SK-N-SH (cell line): ENCODE results near the gene ITGAV. TPM values are rescaled to one million over a fixed set of nuclear protein-coding genes. Genes with fewer than 3 reads are reported as not detected.

Experiments
- ELF1 ChIP-seq: IDR thresholded peaks from 2 replicates; pipeline ENCODE4 v1.4.0; 2012
- EP300 ChIP-seq, 2 experiments: IDR thresholded peaks; 2 replicates each; pipeline versions ENCODE4 v1.4.0 to v1.6.1; 2012; ENCODE audit warnings: borderline replicate concordance in 1 of 2, low read depth in 1 of 2, low read length in 1 of 2
- FOSL2 ChIP-seq: IDR thresholded peaks from 2 replicates; pipeline ENCODE4 v1.4.0; 2012; ENCODE audit warnings: low read depth, mild to moderate bottlenecking, moderate library complexity, borderline replicate concordance
- FOXJ3 ChIP-seq: sonication (generic); formaldehyde crosslinking; IDR thresholded peaks from 2 replicates; pipeline ENCODE4 v1.5.1; 2020; ENCODE audit warnings: mild to moderate bottlenecking, missing genetic modification reagents
- FOXM1 ChIP-seq: IDR thresholded peaks from 2 replicates; pipeline ENCODE4 v1.4.0; 2012; ENCODE audit warnings: low read depth, mild to moderate bottlenecking
- GATA2 ChIP-seq: sonication (generic); formaldehyde crosslinking; IDR thresholded peaks from 2 replicates; pipeline ENCODE4 v1.5.0; 2020; ENCODE audit warnings: mild to moderate bottlenecking, missing genetic modification reagents
- JUND ChIP-seq: IDR thresholded peaks from 2 replicates; pipeline ENCODE4 v1.4.0; 2012
- MEF2A ChIP-seq: IDR thresholded peaks from 2 replicates; pipeline ENCODE4 v1.4.0; 2012; ENCODE audit warnings: low read depth, borderline replicate concordance
- MXI1 ChIP-seq: IDR thresholded peaks from 2 replicates; pipeline ENCODE4 v1.6.1; 2012; ENCODE audit warnings: mild to moderate bottlenecking, low read depth, low read length, improper control_type of control experiment
- NFIC ChIP-seq: IDR thresholded peaks from 2 replicates; pipeline ENCODE4 v1.4.0; 2012; ENCODE audit warnings: borderline replicate concordance
- POLR2AphosphoS5 ChIP-seq: IDR thresholded peaks from 2 replicates; pipeline ENCODE4 v1.6.1; 2012; ENCODE audit warnings: low read depth, low read length
- RCOR1 ChIP-seq: fragments of 150-350 bp; IDR thresholded peaks from 2 replicates; pipeline ENCODE4 v1.6.1; 2017; ENCODE audit warnings: antibody characterized with exemption, low read length
- RFX5 ChIP-seq: IDR thresholded peaks from 2 replicates; pipeline ENCODE4 v1.6.1; 2012; ENCODE audit warnings: mild to moderate bottlenecking, improper control_type of control experiment, low read length
- RXRA ChIP-seq: IDR thresholded peaks from 2 replicates; pipeline ENCODE4 v1.4.0; 2012; ENCODE audit warnings: low read depth, mild to moderate bottlenecking, borderline replicate concordance
- SIN3A ChIP-seq: IDR thresholded peaks from 2 replicates; pipeline ENCODE4 v1.6.1; 2012; ENCODE audit warnings: low read depth, mild to moderate bottlenecking, low read length, moderate library complexity, borderline replicate concordance
- TAF1 ChIP-seq: IDR thresholded peaks from 2 replicates; pipeline ENCODE4 v1.6.1; 2012; ENCODE audit warnings: low read depth, mild to moderate bottlenecking, low read length, moderate library complexity, borderline replicate concordance
- TCF12 ChIP-seq: IDR thresholded peaks from 2 replicates; pipeline ENCODE4 v1.4.0; 2012
- YY1 ChIP-seq: IDR thresholded peaks from 2 replicates; pipeline ENCODE4 v1.4.0; 2012; ENCODE audit warnings: low read depth, mild to moderate bottlenecking
- polyA plus RNA-seq, 3 experiments: library from polyadenylated mRNA; depleted of rRNA; stranded (reverse); fragments of >200 nt; gene quantifications; 2 replicates each; pipeline ENCODE4 v1.2.3, GENCODE V29; 2012
- TF ChIP-seq, protein P1 (sequence below): IDR thresholded peaks from 2 replicates; pipeline ENCODE4 v1.4.0; 2012; ENCODE audit warnings: low read depth, borderline replicate concordance
- TF ChIP-seq, protein P2 (sequence below): fragments of 150-350 bp; IDR thresholded peaks from 2 replicates; pipeline ENCODE4 v1.6.1; 2017; ENCODE audit warnings: antibody characterized with exemption, low read length, low read depth, borderline replicate concordance
- TF ChIP-seq, protein P3 (sequence below): IDR thresholded peaks from 2 replicates; pipeline ENCODE4; 2012
- TF ChIP-seq, protein P4 (sequence below): IDR thresholded peaks from 2 replicates; pipeline ENCODE4 v1.4.0; 2012; ENCODE audit warnings: low read depth, borderline replicate concordance

The ITGAV gene
- polyA plus RNA-seq, 1 of the 3 experiments (the other 2 are of a cell fraction): 24.3 TPM

DNA sequence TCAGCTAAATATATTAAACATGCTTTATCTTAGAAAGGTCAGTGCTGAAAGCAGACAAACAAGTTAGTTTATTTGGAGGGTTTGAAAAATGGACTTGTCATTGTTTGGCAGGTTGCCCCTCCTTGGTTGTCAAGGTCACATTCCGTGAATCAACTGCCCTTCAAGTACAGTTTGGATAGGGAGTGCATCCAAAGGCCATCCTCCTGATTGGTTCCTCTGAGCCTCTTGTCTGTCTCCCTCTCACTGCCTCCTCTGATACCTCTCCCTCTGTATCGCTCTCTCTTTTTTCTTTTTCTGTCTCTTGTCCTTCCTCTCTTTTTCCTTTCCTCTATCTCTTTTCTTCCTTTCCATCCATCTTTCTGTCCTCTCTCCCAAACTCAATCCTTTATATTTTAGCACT is 5.4 kb downstream of the ITGAV start (continued):
- TF ChIP-seq ELF1 (no peak), FOXM1 (no peak), MEF2A (no peak), SIN3A (no peak), NFIC (peak; percentile 66), FOSL2 (no peak), GATA2 (CRISPR knock-in tag) (no peak), MXI1 (no peak), FOXJ3 (CRISPR knock-in tag) (no peak), TAF1 (no peak), EP300 (IDR thresholded peaks at IDR 0.05; ENCODE audit: borderline replicate concordance in 1 of 2, low read depth in 1 of 2, low read length in 1 of 2) (0 out of 4 replicates have a peak, but pooled peaks of 1 of the 2 experiments have one; percentile 14), YY1 (no peak), POLR2AphosphoS5 (no peak), TCF12 (peak; percentile 37; the same call in 1 of the 2 replicates), RCOR1 (no peak), JUND (no peak), RFX5 (no peak), RXRA (peak; percentile 61; the same call in 1 of the 2 replicates)
- TF ChIP-seq, protein P1, sequence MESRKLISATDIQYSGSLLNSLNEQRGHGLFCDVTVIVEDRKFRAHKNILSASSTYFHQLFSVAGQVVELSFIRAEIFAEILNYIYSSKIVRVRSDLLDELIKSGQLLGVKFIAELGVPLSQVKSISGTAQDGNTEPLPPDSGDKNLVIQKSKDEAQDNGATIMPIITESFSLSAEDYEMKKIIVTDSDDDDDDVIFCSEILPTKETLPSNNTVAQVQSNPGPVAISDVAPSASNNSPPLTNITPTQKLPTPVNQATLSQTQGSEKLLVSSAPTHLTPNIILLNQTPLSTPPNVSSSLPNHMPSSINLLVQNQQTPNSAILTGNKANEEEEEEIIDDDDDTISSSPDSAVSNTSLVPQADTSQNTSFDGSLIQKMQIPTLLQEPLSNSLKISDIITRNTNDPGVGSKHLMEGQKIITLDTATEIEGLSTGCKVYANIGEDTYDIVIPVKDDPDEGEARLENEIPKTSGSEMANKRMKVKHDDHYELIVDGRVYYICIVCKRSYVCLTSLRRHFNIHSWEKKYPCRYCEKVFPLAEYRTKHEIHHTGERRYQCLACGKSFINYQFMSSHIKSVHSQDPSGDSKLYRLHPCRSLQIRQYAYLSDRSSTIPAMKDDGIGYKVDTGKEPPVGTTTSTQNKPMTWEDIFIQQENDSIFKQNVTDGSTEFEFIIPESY: no peak
- TF ChIP-seq, protein P2, sequence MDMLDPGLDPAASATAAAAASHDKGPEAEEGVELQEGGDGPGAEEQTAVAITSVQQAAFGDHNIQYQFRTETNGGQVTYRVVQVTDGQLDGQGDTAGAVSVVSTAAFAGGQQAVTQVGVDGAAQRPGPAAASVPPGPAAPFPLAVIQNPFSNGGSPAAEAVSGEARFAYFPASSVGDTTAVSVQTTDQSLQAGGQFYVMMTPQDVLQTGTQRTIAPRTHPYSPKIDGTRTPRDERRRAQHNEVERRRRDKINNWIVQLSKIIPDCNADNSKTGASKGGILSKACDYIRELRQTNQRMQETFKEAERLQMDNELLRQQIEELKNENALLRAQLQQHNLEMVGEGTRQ: no peak
- TF ChIP-seq, protein P3, sequence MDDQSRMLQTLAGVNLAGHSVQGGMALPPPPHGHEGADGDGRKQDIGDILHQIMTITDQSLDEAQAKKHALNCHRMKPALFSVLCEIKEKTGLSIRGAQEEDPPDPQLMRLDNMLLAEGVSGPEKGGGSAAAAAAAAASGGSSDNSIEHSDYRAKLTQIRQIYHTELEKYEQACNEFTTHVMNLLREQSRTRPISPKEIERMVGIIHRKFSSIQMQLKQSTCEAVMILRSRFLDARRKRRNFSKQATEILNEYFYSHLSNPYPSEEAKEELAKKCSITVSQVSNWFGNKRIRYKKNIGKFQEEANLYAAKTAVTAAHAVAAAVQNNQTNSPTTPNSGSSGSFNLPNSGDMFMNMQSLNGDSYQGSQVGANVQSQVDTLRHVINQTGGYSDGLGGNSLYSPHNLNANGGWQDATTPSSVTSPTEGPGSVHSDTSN: peak; percentile 83
- TF ChIP-seq, protein P4, sequence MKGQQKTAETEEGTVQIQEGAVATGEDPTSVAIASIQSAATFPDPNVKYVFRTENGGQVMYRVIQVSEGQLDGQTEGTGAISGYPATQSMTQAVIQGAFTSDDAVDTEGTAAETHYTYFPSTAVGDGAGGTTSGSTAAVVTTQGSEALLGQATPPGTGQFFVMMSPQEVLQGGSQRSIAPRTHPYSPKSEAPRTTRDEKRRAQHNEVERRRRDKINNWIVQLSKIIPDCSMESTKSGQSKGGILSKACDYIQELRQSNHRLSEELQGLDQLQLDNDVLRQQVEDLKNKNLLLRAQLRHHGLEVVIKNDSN: no peak
